ENCODE results near the gene EEF2. TPM values are rescaled to one million over a fixed set of nuclear protein-coding genes. Genes with fewer than 3 reads are reported as not detected.
"Not testable (repeated sequence)": the region's sequence is repeated elsewhere in the genome, so short reads cannot be mapped to it uniquely, and the experiment has no call there.

Gene EEF2
- polyA plus RNA-seq, 3 donors = 1,409 to 1,651 (median 1,477) TPM

- DNase-seq (ENCODE audit: low read depth in 3 of 3, low spot score in 2 of 3) = peak; percentile 47 to 75 (median 60)
These were observed 30.6 kb upstream of the EEF2 start for GRCh38 chr19:4015705-4016402.

GRCh38 chr19:4014541-4015491 lies 29.6 kb upstream of the EEF2 start:
- DNase-seq (ENCODE audit: low read depth in 3 of 3, low spot score in 2 of 3) = no peak

GRCh38 chr19:4013886-4014540 lies 28.8 kb upstream of the EEF2 start:
- no peak for DNase-seq (ENCODE audit: low read depth in 3 of 3, low spot score in 2 of 3)

- no peak for DNase-seq (ENCODE audit: low read depth in 3 of 3, low spot score in 2 of 3)
These were observed 27.8 kb upstream of the EEF2 start for GRCh38 chr19:4012975-4013634.

GRCh38 chr19:4012092-4012974 lies 27.1 kb upstream of the EEF2 start:
- DNase-seq (ENCODE audit: low read depth in 3 of 3, low spot score in 2 of 3) = no peak

GRCh38 chr19:4011430-4011829 lies 26.2 kb upstream of the EEF2 start:
- not testable (repeated sequence) for DNase-seq (ENCODE audit: low read depth in 3 of 3, low spot score in 2 of 3)

GRCh38 chr19:4010808-4011110 lies 25.5 kb upstream of the EEF2 start:
- no peak for DNase-seq (ENCODE audit: low read depth in 3 of 3, low spot score in 2 of 3)

- DNase-seq (ENCODE audit: low read depth in 3 of 3, low spot score in 2 of 3) = no peak
These were observed 24.9 kb upstream of the EEF2 start for GRCh38 chr19:4009990-4010807.

- DNase-seq (ENCODE audit: low read depth in 3 of 3, low spot score in 2 of 3) = no peak
These were observed 22.7 kb upstream of the EEF2 start for GRCh38 chr19:4007836-4008539.

- peak; percentile 82 to 94 (median 88) for DNase-seq (ENCODE audit: low read depth in 3 of 3, low spot score in 2 of 3)
These were observed 22.0 kb upstream of the EEF2 start, which contains the start of gene PIAS4 for GRCh38 chr19:4007021-4007835. Gene PIAS4 (plus strand): TSS chr19:4007736. CDS start chr19:4007761, 25 bp downstream.

- not testable (repeated sequence) for DNase-seq (ENCODE audit: low read depth in 3 of 3, low spot score in 2 of 3)
These were observed 20.2 kb upstream of the EEF2 start for GRCh38 chr19:4005436-4005835.

- not testable (repeated sequence) for DNase-seq (ENCODE audit: low read depth in 3 of 3, low spot score in 2 of 3)
These were observed 15.5 kb upstream of the EEF2 start for GRCh38 chr19:4000798-4001197.

GRCh38 chr19:3998667-3999412 lies 13.6 kb upstream of the EEF2 start:
- not testable (repeated sequence) for DNase-seq (ENCODE audit: low read depth in 3 of 3, low spot score in 2 of 3)

GRCh38 chr19:3995607-3996006 lies 10.3 kb upstream of the EEF2 start:
- no peak for DNase-seq (ENCODE audit: low read depth in 3 of 3, low spot score in 2 of 3)

- no peak for DNase-seq (ENCODE audit: low read depth in 3 of 3, low spot score in 2 of 3)
These were observed 5.5 kb upstream of the EEF2 start for GRCh38 chr19:3990815-3991117.

GRCh38 chr19:3987619-3988371 lies 2.5 kb upstream of the EEF2 start:
- DNase-seq (ENCODE audit: low read depth in 3 of 3, low spot score in 2 of 3) = no peak

Measured in right renal cortex interstitium (tissue), 3 donors.